Panc1 (cell line): ENCODE results near the gene EGFLAM. TPM values are rescaled to one million over a fixed set of nuclear protein-coding genes. Genes with fewer than 3 reads are reported as not detected.
"Not testable (repeated sequence)": the region's sequence is repeated elsewhere in the genome, so short reads cannot be mapped to it uniquely, and the experiment has no call there.

ENCODE experiments used
- ATAC-seq: fragments of 200-7000 bp; cut with Tn5 transposase; 2 replicates; pipeline ENCODE4 v1.9.1; 2020; ENCODE audit warnings: mild to moderate bottlenecking, moderate library complexity
- BruUV-seq: library from RNA; stranded (reverse); fragments of 400-500 nt; replicated peaks from 2 replicates; lab custom pipeline; 2021; lab: Mats Ljungman, UMichigan
- CTCF ChIA-PET: fragments of 300-600 bp; sonication (Branson Sonifier 250); formaldehyde crosslinking; loops from one replicate; lab custom pipeline; 2022; ENCODE audit warnings: antibody characterized with exemption; lab: Charles Lee
- POLR2A ChIA-PET: fragments of 300-600 bp; sonication (Branson Sonifier 250); formaldehyde crosslinking; loops from one replicate; lab custom pipeline; 2022; ENCODE audit warnings: antibody characterized with exemption; lab: Charles Lee
- DNase-seq: peaks from one replicate; pipeline ENCODE4 v3.0.0-alpha.2; 2010; ENCODE audit warnings: low read depth, low spot score
- H3K27ac ChIP-seq: 2 replicates; pipeline ENCODE4 v1.5.1; 2011; ENCODE audit warnings: mild to moderate bottlenecking, low read length, inconsistent platforms
- H3K27me3 ChIP-seq: fragments of 200-500 bp; sonication (Bioruptor generic); 2 replicates; pipeline ENCODE4 v1.6.0; 2014; ENCODE audit warnings: low read length, inconsistent platforms; ENCODE audit not compliant: control insufficient read depth, insufficient read depth
- H3K36me3 ChIP-seq: fragments of 200-500 bp; sonication (Bioruptor generic); 2 replicates; pipeline ENCODE4 v1.5.1; 2014; ENCODE audit warnings: inconsistent platforms, mild to moderate bottlenecking, low read length, moderate library complexity; ENCODE audit not compliant: control insufficient read depth, insufficient read depth
- H3K4me1 ChIP-seq: 2 replicates; pipeline ENCODE4 v1.5.1; 2011; ENCODE audit warnings: inconsistent platforms, mild to moderate bottlenecking, low read length, moderate library complexity; ENCODE audit not compliant: control insufficient read depth, insufficient read depth
- H3K4me3 ChIP-seq, 2 experiments: 2 replicates each; pipeline ENCODE4 v1.5.1; 2011 to 2012; ENCODE audit warnings: low read depth in 2 of 2, low read length in 2 of 2, mild to moderate bottlenecking in 2 of 2, inconsistent platforms in 1 of 2, moderate library complexity in 1 of 2
- H3K9me3 ChIP-seq: fragments of 200-500 bp; sonication (Bioruptor generic); 2 replicates; pipeline ENCODE4 v1.5.1; 2014; ENCODE audit warnings: low read depth, mild to moderate bottlenecking, inconsistent platforms, low read length, moderate library complexity; ENCODE audit not compliant: control insufficient read depth, insufficient read depth
- CTCF ChIP-seq: fragments of 450-650 bp; IDR thresholded peaks from 2 replicates; pipeline ENCODE4 v1.5.1; 2017; ENCODE audit warnings: mild to moderate bottlenecking
- POLR2AphosphoS5 ChIP-seq: IDR thresholded peaks from 2 replicates; pipeline ENCODE4 v1.6.1; 2012; ENCODE audit warnings: mild to moderate bottlenecking, low read depth, low read length, moderate library complexity
- REST ChIP-seq, 2 experiments: IDR thresholded peaks; 2 replicates each; pipeline ENCODE4 v1.6.1; 2011 to 2012; ENCODE audit warnings: low read depth in 2 of 2, control low read depth in 1 of 2, low read length in 1 of 2, mild to moderate bottlenecking in 1 of 2, moderate library complexity in 1 of 2; ENCODE audit not compliant: insufficient read depth in 1 of 2
- SIN3A ChIP-seq: IDR thresholded peaks from 2 replicates; pipeline ENCODE4 v1.6.1; 2012; ENCODE audit warnings: low read depth, mild to moderate bottlenecking, low read length, moderate library complexity, borderline replicate concordance; ENCODE audit not compliant: insufficient read depth
- TCF7L2 ChIP-seq: IDR thresholded peaks from 2 replicates; pipeline ENCODE4 v1.6.1; 2011; ENCODE audit warnings: mild to moderate bottlenecking, low read depth, low read length, inconsistent platforms
- in situ Hi-C: cut with HindIII; loops from 2 replicates; pipeline ENCODE4 v1.10.0; 2016; ENCODE audit warnings: low sequenced_read_pairs, low pct_unique_long_range_greater_than_20kb
- intact Hi-C: fragments of 100-400 bp; cut with micrococcal nuclease; formaldehyde crosslinking; loops from one replicate; pipeline ENCODE4 v1.10.0; 2022; ENCODE audit not compliant: unreplicated experiment
- total RNA-seq: library from RNA; stranded (reverse); gene quantifications from one replicate; pipeline ENCODE4 v1.2.1, GENCODE V29; 2021; ENCODE audit not compliant: unreplicated experiment

The EGFLAM gene
- total RNA-seq, 1 experiment from 2014 or later = 14.8 TPM

- no peaks in the 10 kb centered on the region for H3K36me3 ChIP-seq
- intact Hi-C loops = no loop called here
- H3K9me3 ChIP-seq = no peaks in the 10 kb centered on the region
- POLR2A ChIA-PET = no interaction called here
- H3K4me1 ChIP-seq = no peaks in the 10 kb centered on the region
- ATAC-seq (no peak), DNase-seq (no peak)
- peaks cover 3% of the 10 kb centered on the region; the same call in 1 of the 2 replicates for H3K27me3 ChIP-seq
- no TSS peak for BruUV-seq
- no peak overlapping the region for H3K4me3 ChIP-seq
- CTCF ChIA-PET = no interaction called here
- in situ Hi-C loops = no loop called here
- TF ChIP-seq TCF7L2 (no peak), CTCF (no peak), SIN3A (no peak), REST (IDR thresholded peaks at IDR 0.05; ENCODE audit: insufficient read depth in 1 of 2, low read depth in 2 of 2, low read length in 1 of 2) (no peak)
- no peak overlapping the region for H3K27ac ChIP-seq
Observed at GRCh38 chr5:38413696-38414095, 155.3 kb downstream of the EGFLAM start.

- no peaks in the 10 kb centered on the region for H3K4me1 ChIP-seq
- no peaks in the 10 kb centered on the region for H3K36me3 ChIP-seq
- ATAC-seq = no peak
- in situ Hi-C loops (no loop called here), intact Hi-C loops (no loop called here)
- no TSS peak for BruUV-seq
- no peaks in the 10 kb centered on the region for H3K9me3 ChIP-seq
- no peak overlapping the region for H3K27ac ChIP-seq
- no peak for DNase-seq
- CTCF ChIA-PET = no interaction called here
- no peak overlapping the region for H3K4me3 ChIP-seq
- TF ChIP-seq SIN3A (no peak), POLR2AphosphoS5 (no peak), CTCF (no peak), TCF7L2 (no peak), REST (IDR thresholded peaks at IDR 0.05; ENCODE audit: insufficient read depth in 1 of 2, low read depth in 2 of 2, low read length in 1 of 2) (no peak)
- peaks cover 3% of the 10 kb centered on the region; the same call in 1 of the 2 replicates for H3K27me3 ChIP-seq
- POLR2A ChIA-PET = no interaction called here
Observed at GRCh38 chr5:38414348-38414747, 156.0 kb downstream of the EGFLAM start.

GRCh38 chr5:38415772-38416171 lies 157.4 kb downstream of the EGFLAM start:
- H3K4me3 ChIP-seq, H3K27me3 ChIP-seq, intact Hi-C loops, H3K9me3 ChIP-seq, H3K36me3 ChIP-seq, ATAC-seq, POLR2A ChIA-PET, H3K4me1 ChIP-seq, in situ Hi-C loops, H3K27ac ChIP-seq, DNase-seq, BruUV-seq: not testable (repeated sequence)
- CTCF ChIA-PET = interaction anchor here (0.6 kb wide), 1 partner anchor 22 kb away, joined by 4 read pairs; no protein-coding TSS in a partner anchor
